ENCODE measurements around the gene DOK3.
"Not testable (repeated sequence)": the region's sequence is repeated elsewhere in the genome, so short reads cannot be mapped to it uniquely, and the experiment has no call there.

DOK3 gene

GRCh38 chr5:177536386-177536785, 26.8 kb upstream of the DOK3 start:
- Histone ChIP-seq H3K27me3 (ENCODE audit: insufficient read depth, poor library complexity, severe bottlenecking) (no peaks in the 10 kb centered on the region), H3K27ac (replicated peaks) (no peak overlapping the region), H3K4me3 (replicated peaks; ENCODE audit: insufficient read depth, low read length) (no peak overlapping the region)
- DNase-seq (ENCODE audit: low read depth in 1 of 2, low spot score in 1 of 2): no peak
- TF ChIP-seq POLR2AphosphoS5 (IDR thresholded peaks at IDR 0.05; ENCODE audit: low read depth) (no peak), REST (IDR thresholded peaks at IDR 0.05; ENCODE audit: insufficient replicate concordance, low read depth) (no peak), GABPA (IDR thresholded peaks at IDR 0.05; ENCODE audit: low read depth) (no peak), CTCF (IDR thresholded peaks at IDR 0.05; ENCODE audit: insufficient read depth, low read length) (no peak), SPI1 (IDR thresholded peaks at IDR 0.05; ENCODE audit: borderline replicate concordance, low read depth) (no peak)

GRCh38 chr5:177535125-177535524, 25.5 kb upstream of the DOK3 start:
- Histone ChIP-seq H3K27me3 (ENCODE audit: insufficient read depth, poor library complexity, severe bottlenecking) (no peaks in the 10 kb centered on the region), H3K27ac (replicated peaks) (no peak overlapping the region), H3K4me3 (replicated peaks; ENCODE audit: insufficient read depth, low read length) (no peak overlapping the region)
- TF ChIP-seq REST (IDR thresholded peaks at IDR 0.05; ENCODE audit: insufficient replicate concordance, low read depth) (no peak), CTCF (IDR thresholded peaks at IDR 0.05; ENCODE audit: insufficient read depth, low read length) (no peak), GABPA (IDR thresholded peaks at IDR 0.05; ENCODE audit: low read depth) (no peak), POLR2AphosphoS5 (IDR thresholded peaks at IDR 0.05; ENCODE audit: low read depth) (no peak), SPI1 (IDR thresholded peaks at IDR 0.05; ENCODE audit: borderline replicate concordance, low read depth) (no peak)
- no peak for DNase-seq (ENCODE audit: low read depth in 1 of 2, low spot score in 1 of 2)

GRCh38 chr5:177534433-177534832, 24.8 kb upstream of the DOK3 start:
- not testable (repeated sequence) for H3K27ac ChIP-seq (replicated peaks); H3K4me3 ChIP-seq (replicated peaks; ENCODE audit: insufficient read depth, low read length); H3K27me3 ChIP-seq (ENCODE audit: insufficient read depth, poor library complexity, severe bottlenecking); DNase-seq (ENCODE audit: low read depth in 1 of 2, low spot score in 1 of 2)

GRCh38 chr5:177531209-177531940, 21.7 kb upstream of the DOK3 start:
- DNase-seq (ENCODE audit: low read depth in 1 of 2, low spot score in 1 of 2): no peak
- no peak overlapping the region for H3K27ac ChIP-seq (replicated peaks)
- no peak overlapping the region for H3K4me3 ChIP-seq (replicated peaks; ENCODE audit: insufficient read depth, low read length)
- H3K27me3 ChIP-seq (ENCODE audit: insufficient read depth, poor library complexity, severe bottlenecking): no peaks in the 10 kb centered on the region
- no peak for TF ChIP-seq GABPA (IDR thresholded peaks at IDR 0.05; ENCODE audit: low read depth)
- TF ChIP-seq POLR2AphosphoS5 (IDR thresholded peaks at IDR 0.05; ENCODE audit: low read depth): no peak
- no peak for TF ChIP-seq REST (IDR thresholded peaks at IDR 0.05; ENCODE audit: insufficient replicate concordance, low read depth)
- no peak for TF ChIP-seq CTCF (IDR thresholded peaks at IDR 0.05; ENCODE audit: insufficient read depth, low read length)
- no peak for TF ChIP-seq SPI1 (IDR thresholded peaks at IDR 0.05; ENCODE audit: borderline replicate concordance, low read depth)
